Stimulated activated CD4-positive, alpha-beta T cell treated with anti-CD3 and anti-CD28 coated beads, Interleukin-4, amount 100 ng/mL, for 4 hours (primary cell): ENCODE measurements around the gene ZNF691.
"Not testable (repeated sequence)": the region's sequence is repeated elsewhere in the genome, so short reads cannot be mapped to it uniquely, and the experiment has no call there.

ENCODE experiments used
- DNase-seq, 2 experiments: peaks; one replicate each; pipeline ENCODE4 v3.0.0-alpha.2; 2020

Gene ZNF691

DNA sequence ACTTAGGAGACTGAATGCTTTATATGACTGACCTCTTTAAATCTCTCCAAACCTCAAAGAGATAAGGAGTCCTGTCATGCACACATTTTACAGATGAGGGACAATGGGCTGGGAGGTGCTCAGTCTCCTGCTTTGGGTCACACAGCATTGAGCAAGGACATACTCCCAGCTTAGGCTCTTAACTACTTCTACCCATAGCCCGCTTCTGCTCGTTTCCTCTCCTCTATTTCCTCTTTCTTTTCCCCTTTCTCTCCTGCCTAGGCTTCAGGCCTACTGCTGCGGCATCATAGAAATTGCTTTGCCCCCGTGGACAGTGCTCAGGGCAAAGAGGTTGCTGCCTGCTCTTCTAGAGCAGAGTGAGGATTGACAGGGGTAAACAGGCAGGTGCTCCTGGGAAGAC, 12.4 kb upstream of the ZNF691 start:
- no peak for DNase-seq

DNA sequence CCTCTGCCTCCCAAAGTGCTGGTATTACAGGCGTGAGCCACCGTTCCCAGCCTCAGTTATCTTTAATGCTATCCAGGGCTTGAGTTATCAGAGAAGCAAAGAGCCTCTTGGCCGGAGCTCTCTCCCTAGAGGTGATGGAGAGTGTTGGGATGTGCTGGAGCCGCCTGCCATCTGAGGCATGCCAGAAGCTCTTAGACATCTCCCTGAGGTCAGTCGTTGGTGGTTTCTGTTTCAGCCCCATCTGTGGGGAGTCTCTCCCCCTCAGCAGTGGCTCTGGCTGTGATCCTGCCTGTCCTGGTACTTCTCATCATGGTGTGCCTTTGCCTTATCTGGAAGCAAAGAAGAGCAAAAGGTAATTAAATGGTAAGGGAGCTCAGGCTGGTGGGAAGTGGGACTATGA, 11.6 kb upstream of the ZNF691 start:
- DNase-seq = no peak

DNA sequence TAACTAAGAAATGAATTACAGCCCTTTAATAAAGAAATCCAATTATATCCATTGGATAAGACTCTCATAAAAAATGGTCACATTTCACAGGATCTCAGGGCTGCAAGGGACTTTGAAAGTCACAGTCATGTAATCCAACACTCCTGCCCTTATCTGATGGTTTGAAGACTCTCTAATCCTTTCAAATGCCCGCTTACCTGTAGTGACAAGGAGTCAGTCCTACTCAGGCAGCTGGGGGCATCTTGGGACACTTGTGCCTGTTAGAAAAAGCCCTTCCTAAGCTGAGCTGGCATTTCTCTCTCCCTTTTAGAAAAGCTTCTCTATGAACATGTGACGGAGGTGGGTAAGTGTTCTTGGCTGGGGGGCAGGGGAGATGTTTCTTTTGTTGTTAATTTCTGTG, 11.0 kb upstream of the ZNF691 start:
- no peak for DNase-seq

DNA sequence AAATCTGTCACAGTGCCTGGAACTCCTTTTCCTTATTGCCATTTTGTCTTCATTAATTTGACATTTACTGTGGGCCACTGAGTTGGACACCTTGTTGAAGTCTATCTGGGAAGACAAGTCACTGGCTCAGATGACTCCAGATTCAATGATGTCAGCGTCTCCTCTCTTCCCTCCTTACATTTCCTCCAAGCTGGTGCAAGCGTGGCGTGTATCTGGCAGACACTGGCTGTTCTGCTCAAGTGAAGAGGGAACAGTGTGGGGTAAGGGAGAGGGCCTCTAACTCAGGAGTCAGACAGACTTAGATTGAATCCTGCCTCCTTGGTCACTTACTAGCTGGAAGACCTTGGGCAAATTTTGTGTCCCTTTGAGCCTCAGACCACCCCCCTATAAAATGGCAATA, 8.7 kb upstream of the ZNF691 start:
- DNase-seq = no peak

DNA sequence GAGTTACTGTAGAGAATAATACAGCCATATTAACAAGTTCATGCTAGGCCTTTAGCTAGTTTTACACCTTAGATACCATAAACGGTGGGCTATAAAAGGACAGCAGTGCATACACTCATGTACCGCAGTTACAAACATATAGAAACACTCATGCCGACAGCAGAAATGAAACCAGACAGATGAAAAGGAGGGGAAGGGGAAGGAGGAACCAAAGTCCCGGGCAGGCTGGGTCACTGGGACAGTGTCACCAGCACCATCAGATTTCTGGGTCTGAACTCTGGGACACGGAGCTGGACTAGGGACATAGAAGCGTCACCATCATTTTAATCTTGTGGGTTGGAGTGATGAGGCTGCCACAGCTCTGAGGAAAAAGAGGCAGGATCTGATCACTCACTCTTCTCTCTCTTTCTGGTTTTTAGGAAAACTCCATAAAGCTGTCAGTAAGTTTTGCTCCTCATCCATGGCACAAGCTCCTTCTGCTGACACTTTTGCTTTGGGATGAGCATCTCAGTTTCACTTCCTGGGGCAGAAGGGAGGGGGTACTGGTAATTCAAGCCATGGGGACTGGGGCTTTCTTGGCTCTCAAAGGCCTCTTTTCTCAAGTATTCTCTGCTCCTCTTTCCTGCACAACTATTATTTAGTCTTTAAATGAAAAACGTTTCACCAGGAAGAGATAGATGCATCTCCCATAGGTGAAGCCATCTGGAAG, 7.8 kb upstream of the ZNF691 start:
- DNase-seq = no peak

DNA sequence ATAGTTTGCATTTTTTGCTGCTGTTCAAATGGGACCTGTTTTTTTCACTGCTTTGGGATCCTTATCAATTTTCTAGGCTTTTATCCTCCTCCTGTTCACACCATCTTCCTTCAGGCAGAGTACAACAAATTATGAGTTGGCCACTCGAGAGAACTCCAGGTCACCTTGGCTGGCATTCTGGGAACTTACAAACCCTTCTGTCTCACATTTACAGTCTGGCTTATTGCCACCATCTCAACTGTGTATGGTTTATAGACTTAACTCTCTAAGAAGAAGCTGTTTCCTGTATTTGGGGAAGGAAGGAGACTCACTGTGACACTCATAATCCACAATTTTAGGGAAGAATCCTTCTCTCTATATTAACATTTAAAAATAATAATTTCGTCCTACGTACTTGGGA, 5.4 kb upstream of the ZNF691 start:
- no peak for DNase-seq

DNA sequence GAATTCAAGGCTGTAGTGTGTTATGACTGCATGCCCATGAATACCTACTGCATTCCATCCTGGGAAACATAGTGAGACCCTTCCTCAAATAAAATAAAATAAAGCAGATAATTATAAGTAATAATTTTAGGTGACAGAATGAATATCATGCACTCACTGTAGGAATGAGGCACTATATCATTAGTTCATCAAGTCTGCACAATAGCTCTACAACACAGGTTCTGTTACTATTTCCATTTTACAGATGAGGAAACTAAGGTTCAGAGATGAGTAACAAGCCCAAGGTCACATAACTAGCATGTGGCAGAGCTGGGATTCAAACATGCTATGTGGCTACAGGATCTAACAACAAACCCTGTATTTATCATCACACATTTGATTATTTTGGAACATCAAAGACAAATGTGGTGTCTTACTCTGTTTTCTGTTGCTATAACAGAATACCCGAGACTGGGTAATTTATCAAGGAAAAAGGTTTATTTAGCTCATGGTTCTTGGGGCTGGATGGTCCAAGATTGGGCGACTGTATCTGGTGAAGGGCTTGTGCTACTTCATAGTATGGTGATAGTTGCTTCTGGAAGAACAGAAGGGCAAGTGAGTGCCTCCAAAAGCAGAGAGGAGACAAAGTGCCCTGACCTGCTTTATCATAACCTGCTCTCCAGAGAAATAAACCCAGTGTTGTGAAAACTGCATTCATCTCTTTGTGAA, 4.8 kb upstream of the ZNF691 start:
- no peak for DNase-seq

DNA sequence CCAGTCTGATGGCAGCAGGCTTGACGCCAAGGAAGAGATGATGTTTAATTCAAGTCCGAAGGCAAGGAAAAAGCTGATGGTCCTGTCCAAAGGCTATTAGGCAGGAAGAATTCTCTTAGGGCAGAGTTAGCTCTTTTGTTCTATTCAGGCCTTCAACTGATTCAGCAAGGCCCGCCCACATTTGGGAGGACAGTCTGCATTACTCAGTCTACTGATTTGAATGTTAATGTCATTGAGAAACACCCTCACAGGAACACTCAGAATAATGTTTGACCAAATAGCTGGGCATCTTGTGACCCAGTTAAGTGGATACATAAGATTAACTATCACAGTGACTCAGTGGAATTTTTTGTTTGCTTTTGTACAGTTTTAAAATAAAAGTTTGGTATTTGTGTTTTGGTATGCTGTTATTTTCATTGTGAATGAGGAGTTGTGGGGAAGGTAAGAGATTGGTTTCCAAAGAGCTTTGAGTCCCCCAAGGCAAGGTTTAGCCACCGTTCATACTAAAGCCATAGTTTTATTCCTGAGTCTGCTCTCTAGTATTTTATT, 1.7 kb upstream of the ZNF691 start:
- DNase-seq = no peak

DNA sequence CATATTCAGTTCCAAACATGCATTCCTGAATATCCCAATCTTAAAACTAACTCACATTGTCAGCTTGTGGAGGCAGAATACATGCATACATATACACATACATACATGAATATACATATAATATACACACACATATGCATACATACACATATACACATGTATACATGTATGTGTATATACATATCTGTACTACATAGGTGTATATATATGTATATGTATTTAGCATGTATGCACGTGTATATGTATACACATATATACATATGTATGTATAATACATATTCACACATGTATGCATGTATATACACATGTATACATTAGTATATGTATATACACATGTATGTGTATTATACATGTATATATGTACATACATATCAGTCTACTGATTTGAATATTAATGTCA, 1.2 kb upstream of the ZNF691 start:
- no peak for DNase-seq

DNA sequence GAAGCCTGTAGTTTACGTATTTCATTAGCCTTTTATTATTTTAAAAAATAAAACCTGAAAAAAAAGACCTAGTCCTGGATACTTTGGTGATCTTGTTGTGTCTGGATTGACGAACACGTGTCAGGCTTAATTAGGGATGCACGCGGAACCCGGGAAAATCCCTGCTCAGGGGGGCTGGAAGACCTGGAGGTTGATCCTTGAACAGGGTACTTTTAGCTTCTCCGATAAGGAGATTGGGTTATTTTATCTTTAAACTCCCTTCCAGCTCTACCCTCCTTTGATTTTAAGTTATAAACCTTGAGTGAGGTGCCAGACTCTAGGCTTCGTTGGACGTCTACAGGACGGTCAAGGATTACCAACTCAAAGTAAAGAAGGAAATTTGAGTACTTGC, 552 bp upstream of the ZNF691 start:
- DNase-seq = no peak

DNA sequence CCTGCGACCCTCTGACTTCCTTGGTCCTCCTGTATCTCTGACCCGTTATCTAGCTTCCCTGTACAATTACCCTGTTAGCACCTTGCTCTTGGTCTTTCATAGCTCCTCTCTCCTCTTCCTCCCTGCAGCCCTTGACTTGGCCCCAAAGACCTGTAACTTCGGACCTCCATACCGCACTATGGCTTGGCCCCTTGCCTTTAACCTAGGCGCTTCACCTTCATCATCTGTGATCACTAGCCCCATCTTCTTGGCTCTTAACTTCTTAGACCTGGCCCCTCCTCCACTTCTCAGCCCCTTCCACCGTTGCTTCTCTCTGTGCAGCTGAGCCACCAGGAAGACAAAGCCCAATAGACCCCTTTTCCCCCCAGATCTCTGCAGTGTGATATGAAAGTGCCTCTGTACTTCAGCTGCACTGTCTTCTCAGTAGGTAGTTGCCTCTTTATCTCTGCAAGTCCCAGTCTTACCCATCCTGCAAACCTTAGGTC, 740 bp downstream of the ZNF691 start:
- no peak for DNase-seq

DNA sequence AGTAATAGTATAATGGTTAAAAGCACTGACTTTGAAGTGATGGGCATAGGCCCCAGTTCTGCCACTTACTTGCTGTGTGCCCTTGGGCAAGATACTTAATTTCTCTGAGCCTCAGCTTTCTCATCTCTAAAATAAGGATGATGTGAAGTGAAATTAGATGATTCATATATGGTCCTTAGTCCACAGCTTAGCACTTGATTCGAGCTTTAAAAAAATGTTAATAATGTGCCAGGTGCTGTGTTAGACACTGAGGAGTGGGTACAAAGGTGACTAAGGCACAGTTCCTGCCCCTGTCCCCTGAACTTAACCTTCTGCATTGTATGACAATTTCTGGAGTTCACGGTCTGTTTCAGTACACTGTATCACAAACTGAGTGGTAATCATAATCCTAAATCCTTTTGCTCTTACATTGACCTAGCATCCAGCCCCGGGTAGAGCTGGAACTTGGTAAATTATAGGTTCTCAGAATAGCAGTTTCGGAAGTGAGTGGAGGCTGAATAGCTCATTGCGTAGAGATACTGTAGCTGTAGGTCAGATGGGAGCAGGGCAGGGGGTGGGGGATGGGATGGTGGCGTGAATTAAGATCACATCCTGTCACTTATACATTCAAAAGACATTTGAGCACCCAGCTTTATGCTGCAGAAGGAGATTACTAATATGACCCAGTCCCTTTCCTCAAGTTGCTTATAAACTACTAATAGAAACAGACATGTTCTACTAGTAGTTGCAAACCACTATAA, 1.5 kb downstream of the ZNF691 start:
- DNase-seq = no peak

DNA sequence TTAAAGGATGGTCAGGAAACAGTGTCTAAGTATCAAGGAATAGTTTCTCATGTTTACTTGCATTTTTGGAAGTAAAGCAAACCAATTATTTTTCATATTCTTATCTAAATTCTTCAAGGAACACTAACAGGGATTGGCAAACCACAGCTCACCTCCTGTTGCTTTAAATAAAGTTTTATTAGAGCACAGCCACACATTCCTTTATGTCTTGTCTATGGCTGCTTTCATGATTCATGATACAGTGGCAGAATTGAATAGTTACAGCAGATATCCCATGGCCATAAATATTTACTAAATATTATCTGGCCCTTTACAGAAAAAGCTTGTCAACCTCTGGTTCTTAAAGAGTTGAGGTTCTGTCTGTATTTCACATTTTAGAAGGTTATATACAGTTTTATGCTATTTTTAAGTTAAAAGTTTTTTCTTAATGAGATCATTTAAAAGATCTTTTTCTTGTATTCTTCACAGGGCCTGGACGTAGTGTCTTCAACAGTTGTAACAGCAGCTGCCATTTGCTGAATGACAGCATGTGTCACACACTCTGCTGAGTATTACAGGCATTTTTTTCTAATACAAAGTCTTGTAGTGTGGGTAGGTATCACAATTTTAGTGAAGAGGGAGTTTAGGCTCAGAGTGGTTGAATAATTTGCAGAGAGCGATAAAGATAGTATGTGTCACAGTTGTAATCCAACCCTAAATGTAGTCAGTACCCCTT, 2.6 kb downstream of the ZNF691 start:
- no peak for DNase-seq

DNA sequence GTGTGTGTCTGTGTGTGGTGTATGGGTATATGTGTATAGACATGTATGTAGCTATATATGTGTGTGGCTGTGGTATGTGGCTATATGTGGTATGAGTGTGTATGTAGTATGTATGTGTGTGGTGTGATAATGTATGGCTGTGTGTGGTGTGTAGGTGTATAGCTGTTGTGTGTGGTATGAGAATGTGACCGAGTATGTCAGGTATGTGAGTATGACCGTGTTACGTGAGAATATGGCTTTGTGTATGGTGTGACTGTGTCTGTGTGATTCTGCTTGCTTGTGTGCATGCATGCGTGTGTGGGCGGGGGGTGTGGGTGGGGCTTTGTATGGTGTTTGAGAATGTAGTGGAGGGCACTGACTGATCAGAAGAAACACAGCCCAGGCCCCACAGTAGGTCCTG, 3.5 kb downstream of the ZNF691 start:
- DNase-seq = no peak

DNA sequence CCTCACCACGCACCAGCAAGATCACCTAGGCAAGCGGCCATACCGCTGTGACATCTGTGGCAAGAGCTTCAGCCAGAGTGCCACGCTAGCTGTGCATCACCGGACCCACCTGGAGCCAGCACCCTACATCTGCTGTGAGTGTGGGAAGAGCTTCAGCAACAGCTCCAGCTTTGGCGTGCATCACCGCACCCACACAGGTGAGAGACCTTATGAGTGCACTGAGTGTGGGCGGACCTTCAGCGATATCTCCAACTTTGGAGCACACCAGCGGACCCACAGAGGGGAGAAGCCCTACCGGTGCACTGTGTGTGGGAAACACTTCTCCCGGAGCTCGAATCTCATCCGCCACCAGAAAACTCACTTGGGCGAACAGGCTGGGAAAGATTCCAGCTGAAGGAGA, 5.0 kb downstream of the ZNF691 start:
- no peak for DNase-seq

DNA sequence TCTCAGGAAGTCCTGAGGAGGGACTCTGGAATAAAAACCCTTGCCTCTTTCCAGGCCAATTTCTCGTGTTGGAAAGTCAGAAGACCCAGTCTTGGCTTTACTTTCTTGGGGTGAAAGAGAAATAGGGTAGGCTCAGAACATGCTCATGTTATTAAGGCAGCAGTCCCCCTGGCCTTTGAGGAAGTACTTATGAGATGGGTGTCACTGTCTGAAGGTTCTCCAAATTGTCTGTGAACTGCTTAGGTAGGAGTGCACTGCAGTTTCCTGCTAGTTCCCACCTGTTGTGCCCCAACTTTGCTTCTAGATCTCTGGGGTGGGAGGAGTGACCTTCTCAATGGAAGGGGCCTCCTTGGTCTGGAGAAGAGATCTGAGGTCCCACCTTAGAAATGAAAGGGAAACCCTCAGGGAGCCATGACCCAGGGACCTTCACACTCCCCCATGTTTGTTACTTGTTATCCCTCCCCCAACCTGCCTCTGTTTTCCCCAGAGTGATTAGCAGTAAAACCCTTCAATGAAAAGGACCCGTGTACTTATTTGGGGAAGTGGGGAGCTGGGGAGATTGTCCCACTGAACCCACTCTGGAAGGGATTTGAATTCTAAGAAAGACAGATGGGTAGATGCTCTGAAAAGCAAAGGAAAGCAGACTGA, 5.7 kb downstream of the ZNF691 start:
- DNase-seq = no peak

DNA sequence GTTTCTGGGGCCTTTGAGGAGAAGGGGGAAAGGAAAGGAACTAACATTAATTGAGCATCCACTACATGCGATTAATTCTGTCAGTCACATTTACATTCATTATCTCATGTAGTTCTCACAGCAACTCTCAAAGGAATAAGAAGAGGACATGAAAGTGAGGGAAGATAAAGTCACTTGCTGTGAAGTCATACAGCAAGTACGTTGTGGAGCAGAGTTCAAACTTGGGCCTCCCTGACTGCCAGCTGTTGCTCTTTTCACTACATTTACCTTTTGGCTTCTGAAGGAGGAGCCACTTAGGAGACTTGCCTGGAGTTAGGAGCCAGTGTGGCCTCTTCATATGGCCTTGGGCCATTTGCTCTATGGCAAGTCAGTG, 6.2 kb downstream of the ZNF691 start:
- no peak for DNase-seq

DNA sequence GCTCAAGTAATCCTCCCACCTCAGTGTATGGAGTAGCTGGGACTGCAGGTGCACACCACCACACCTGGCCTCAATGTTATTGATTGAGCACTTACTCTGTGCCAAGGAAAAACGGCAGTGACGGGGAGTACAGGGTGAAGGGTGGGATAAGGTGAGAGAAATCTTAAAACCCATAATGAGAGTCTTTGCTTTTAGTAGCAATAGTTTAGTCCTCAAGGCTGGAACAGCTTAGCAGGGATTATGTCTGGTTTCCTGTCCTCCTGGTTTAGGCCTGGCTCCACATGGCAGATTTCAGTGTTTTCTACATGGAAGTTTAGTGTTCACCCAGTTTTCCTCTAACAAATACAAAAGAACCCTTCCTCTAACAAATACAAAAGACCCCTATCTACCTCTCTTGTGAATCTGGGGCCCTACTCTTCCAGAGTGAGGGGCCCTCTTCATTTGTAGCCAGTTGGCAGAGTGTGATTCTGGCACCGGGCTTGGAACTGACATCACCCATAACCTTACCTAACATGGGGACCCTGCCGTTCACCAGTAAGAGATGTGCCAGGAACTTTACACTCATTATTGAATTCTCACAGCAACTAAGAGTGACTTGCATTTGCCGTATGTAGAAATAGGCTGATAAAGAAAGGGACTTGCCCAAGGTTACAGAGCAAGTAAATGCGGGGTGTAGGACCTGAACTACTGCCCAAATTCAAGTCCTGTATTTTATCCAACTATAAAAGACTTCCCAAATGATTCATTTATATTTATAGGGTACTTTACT, 6.9 kb downstream of the ZNF691 start:
- no peak for DNase-seq

DNA sequence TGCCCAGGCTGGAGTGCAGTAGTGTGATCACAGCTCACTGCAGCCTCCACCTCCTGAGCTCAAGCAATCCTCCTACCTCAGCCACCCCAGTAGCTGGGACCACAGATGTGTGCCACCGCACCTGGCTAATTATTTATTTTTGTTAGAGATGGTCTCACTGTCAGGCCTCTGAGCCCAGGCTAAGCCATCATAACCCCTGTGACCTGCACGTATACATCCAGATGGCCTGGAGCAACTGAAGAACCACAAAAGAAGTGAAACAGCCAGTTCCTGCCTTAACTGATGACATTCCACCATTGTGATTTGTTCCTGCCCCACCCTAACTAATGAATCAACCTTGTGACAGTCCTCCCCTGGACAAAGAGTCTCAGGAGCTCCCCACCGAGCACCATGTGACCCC, 10.1 kb downstream of the ZNF691 start:
- not testable (repeated sequence) for DNase-seq

DNA sequence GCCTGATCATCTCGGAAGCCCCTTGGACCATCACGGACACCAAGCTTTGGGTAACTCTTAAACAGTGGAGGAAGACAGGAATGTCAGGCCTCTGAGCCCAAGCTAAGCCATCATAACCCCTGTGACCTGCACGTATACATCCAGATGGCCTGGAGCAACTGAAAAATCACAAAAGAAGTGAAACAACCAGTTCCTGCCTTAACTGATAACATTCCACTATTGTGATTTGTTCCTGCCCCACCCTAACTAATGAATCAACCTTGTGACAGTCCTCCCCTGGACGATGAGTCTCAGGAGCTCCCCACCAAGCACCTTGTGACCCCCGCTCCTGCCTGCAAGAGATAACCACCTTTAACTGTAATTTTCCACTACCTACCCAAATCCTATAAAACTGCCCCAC, 13.0 kb downstream of the ZNF691 start:
- DNase-seq = not testable (repeated sequence)

DNA sequence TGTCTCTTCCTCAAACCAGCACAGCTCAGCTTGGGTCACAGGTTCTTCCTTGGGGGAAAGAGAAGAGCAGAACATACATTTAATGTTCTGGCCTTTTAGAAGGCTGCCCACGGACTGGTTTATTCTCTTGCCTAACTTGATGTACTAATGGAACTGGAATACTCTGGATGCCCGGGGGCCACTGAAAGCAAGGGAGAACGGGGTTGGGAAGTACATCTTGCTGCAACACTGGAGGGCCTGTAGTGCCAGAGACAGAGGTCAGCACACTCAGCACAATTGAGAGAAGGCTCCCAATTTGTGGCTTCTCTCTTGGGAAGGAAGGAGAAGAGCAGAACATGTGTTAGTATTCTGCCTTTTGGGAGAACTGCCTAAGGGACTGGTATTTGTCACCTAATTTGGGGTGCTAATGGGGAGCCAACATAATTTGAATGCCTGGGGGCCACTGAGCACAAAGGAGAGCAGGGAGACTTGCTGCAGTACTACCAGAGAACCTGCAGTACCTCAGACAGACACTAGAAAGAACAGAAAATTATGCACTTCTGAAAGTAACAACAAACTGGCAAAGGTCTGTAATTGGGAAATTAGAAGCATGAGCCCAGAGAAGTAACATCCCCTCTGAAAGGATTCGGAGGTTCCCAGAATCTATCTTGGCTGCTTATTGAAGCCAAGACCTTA, 14.1 kb downstream of the ZNF691 start:
- no peak for DNase-seq
